Stomach smooth muscle (tissue), 2 donors: ENCODE data around the gene FGR.

Experiments
- H3K27ac ChIP-seq: one replicate; pipeline ENCODE4 v1.7.0; 2013; ENCODE audit warnings: mild to moderate bottlenecking, low read length, inconsistent platforms
- H3K27me3 ChIP-seq, 2 donors: one replicate each; pipeline ENCODE4 v1.7.0; 2013; ENCODE audit warnings: low read length in 2 of 2; ENCODE audit not compliant: insufficient read depth in 2 of 2, control insufficient read depth in 1 of 2
- H3K36me3 ChIP-seq, 2 donors: one replicate each; pipeline ENCODE4 v1.7.0; 2013; ENCODE audit warnings: low read length in 2 of 2; ENCODE audit not compliant: control insufficient read depth in 2 of 2, insufficient read depth in 2 of 2
- H3K4me1 ChIP-seq: one replicate; pipeline ENCODE4 v1.7.0; 2013; ENCODE audit warnings: low read length; ENCODE audit not compliant: control insufficient read depth, insufficient read depth
- H3K4me3 ChIP-seq, 2 donors: one replicate each; pipeline ENCODE4 v1.7.0; 2013; ENCODE audit warnings: low read length in 2 of 2
- H3K9ac ChIP-seq, 2 donors: one replicate each; pipeline ENCODE4 v1.7.0; 2013; ENCODE audit warnings: low read length in 2 of 2, mild to moderate bottlenecking in 1 of 2
- H3K9me3 ChIP-seq, 2 donors: one replicate each; pipeline ENCODE4 v1.7.0; 2013; ENCODE audit warnings: low read length in 2 of 2; ENCODE audit not compliant: control insufficient read depth in 2 of 2
- donor health status: healthy.
- donor health status: Pancreatic carcinoma.

Gene FGR

DNA sequence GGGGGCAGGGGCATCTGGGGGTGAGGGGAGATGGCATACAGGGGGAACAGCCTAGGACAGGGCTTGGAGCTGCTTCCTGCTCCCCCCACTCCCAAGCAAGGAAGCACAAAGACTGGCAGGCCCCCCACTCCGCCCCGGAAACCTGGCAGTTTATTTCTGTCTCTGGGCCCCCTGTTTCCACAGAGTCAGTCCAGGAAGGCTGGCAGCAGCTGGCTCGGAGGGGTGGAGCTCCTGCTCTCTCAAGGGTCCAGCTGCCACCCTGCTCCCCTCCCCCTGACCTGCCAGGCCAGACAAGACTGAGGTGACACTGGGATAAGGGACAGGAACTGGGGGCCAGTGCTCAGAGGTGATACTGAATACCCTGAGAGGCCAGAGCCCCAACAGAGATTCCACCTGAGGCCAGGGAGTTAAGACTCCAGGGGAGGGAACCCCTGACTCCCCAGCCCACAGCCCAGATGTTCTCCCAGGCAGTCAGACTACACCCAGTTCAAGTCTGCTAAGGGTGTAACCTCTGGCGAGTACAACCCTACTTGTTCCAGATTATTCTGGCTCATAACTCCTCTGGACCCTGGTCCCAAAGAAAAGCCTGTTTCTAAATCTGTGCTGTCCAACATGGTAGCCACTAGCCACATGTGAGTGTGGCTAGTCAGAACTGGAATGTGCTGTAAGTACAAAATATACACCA, 57.3 kb downstream of the FGR start:
- no peak overlapping the region for H3K4me3 ChIP-seq
- peaks cover 2 to 3% of the 10 kb centered on the region in 2 donors for H3K36me3 ChIP-seq
- no peak overlapping the region for H3K9ac ChIP-seq
- peak overlapping the region; percentile 76 for H3K27ac ChIP-seq
- H3K9me3 ChIP-seq, result no peaks in the 10 kb centered on the region
- H3K4me1 ChIP-seq, result peaks cover 63% of the 10 kb centered on the region
- no peaks in the 10 kb centered on the region for H3K27me3 ChIP-seq

DNA sequence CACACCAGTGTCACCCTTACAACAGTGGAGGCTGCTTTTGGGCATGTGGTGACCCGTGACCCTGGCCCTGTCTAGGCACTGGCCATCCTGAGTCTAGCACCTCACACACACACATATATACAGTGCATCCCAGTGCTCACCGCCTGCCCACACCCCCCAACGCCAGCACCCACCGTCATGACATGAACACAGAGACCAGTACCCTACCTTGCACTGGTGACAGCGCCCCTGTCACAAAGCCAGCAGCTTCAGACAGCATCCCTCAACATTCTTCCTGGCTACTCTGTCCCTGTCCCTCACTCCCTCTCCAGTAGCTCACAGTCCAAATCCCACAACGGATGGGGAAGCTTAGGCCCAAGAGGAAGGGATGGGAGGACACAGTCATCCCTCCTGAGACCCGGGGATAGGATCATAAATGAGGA, 58.2 kb downstream of the FGR start:
- Histone ChIP-seq H3K4me3 (peak overlapping the region in 1 of 2 donors; percentile 67), H3K9ac (peak overlapping the region in 1 of 2 donors; percentile 8), H3K9me3 (no peaks in the 10 kb centered on the region), H3K27ac (peak overlapping the region; percentile 76), H3K4me1 (peaks cover 69% of the 10 kb centered on the region), H3K27me3 (no peaks in the 10 kb centered on the region), H3K36me3 (peaks cover 0 to 2% of the 10 kb centered on the region in 2 donors)

DNA sequence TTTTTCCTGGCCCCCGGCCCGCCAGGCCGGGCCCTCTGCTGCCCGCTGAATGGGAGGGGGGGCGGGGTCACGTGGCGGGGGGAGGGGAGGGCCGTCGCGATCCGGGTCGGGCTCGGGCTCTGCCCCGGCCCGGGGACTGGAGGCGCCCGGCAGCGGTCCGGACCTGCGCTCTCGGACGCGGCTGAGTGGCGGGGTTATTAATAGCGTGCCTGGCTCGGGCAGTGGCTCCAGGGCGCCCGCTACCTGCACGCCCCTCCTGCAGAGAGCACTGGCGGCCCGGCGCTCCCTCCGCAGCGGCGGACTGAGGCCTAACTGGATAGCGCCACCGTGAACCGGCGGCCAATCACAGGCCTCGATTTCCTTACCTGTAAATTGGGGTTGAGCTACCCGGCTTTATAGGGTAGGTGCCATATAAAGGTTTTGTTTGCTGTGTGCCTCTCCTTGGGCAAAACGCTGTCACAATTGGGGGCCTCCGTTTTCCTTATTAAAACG, 59.1 kb downstream of the FGR start:
- Histone ChIP-seq H3K27me3 (no peaks in the 10 kb centered on the region), H3K4me1 (peaks cover 76% of the 10 kb centered on the region), H3K4me3 (peak overlapping the region; percentile 44 to 69), H3K36me3 (peaks cover 0 to 2% of the 10 kb centered on the region in 2 donors), H3K27ac (peak overlapping the region; percentile 76), H3K9me3 (no peaks in the 10 kb centered on the region), H3K9ac (peak overlapping the region; percentile 13 to 55)

DNA sequence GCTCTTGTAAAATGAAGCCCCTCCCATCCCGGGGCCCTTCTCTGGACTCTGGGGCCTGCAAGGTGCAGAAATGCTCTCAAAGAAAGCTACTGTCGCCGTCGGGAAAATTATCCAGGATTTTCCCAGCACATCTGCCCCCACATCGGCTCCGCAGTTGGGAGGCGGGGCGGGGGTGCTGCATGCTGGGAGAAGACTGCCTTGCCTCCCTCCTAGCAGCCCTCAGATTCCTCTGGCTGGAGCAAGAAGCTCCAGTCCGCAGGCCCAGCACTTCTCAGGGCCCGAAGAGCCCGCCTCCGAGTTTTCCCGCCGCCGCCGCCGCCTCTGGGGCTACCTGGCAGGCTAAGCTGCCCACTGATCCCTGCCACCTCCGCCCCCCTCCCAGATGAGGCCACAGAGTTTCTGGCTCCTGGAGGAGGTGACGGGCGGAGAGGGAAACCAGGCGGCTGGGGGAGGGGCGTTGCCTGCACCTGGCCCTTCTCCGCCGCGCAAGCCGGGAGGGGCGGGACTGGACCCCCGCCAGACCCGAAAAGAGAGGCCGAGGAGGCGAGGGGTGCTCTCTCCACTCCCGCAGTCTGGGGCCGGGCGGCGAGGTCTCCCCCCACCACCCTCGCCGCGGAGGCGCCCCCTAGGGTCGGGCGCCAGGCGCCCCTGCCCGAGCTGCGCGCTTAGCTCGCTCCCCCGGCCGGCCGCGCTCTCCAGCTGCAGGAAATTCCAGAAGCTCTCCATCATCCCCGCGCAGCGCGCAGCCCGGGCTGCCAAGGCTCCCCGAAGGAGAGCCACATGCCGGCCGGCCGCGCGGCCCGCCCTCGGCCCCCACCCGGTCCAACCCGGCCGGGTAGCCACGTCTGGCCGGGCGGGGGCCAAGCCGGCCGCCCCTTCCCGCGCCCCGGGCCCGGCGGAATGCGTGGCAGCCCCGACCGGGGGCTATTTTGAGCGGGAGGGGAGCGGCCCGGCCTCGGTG, 59.8 kb downstream of the FGR start:
- Histone ChIP-seq H3K9ac (peak overlapping the region; percentile 59 to 66), H3K27ac (peak overlapping the region; percentile 94), H3K36me3 (peaks cover 0 to 2% of the 10 kb centered on the region in 2 donors), H3K27me3 (no peaks in the 10 kb centered on the region), H3K4me1 (peaks cover 83% of the 10 kb centered on the region), H3K4me3 (peak overlapping the region; percentile 40 to 69), H3K9me3 (no peaks in the 10 kb centered on the region)

DNA sequence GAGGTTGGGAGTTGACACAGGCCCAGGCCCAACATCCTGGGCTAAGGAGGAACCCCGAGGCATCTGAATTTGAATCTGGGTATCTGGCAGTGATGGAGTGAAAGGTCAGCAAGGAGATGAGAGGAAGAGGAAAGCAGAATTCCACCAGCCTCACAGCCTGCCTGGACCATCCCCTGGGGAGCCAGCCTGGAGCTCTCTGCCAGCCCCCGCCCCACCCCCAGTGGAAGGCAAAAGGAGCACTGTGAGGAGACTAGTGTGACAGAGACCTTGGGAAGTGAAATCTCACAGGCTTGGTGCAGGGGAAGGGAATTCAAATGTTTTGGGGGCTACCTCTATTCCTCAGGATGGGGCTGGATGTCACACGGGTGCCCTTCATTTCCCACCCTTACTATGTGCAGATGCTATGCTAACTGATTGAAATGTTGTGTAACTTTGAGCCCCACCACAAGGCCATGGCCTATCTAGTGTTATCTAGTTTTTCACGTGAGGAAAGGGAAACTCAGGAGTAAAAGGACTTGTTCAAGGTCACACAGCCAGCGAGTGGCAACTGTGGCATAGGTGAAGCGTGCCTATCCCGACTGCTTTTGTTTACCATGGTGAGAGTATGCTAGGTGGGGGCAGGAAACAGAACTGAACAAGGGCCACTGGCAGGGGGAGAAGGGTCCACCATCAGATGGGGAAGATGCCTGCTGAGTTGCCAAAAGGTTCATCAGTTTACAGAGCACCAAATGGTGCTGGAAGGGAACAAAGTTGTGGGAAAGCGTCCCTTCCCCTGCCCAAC, 60.8 kb downstream of the FGR start:
- H3K27me3 ChIP-seq, result no peaks in the 10 kb centered on the region
- peaks cover 0 to 2% of the 10 kb centered on the region in 2 donors for H3K36me3 ChIP-seq
- peak overlapping the region; percentile 40 to 69 for H3K4me3 ChIP-seq
- peak overlapping the region; percentile 30 to 66 for H3K9ac ChIP-seq
- H3K27ac ChIP-seq, result peak overlapping the region; percentile 94
- H3K4me1 ChIP-seq, result peaks cover 87% of the 10 kb centered on the region
- H3K9me3 ChIP-seq, result no peaks in the 10 kb centered on the region

DNA sequence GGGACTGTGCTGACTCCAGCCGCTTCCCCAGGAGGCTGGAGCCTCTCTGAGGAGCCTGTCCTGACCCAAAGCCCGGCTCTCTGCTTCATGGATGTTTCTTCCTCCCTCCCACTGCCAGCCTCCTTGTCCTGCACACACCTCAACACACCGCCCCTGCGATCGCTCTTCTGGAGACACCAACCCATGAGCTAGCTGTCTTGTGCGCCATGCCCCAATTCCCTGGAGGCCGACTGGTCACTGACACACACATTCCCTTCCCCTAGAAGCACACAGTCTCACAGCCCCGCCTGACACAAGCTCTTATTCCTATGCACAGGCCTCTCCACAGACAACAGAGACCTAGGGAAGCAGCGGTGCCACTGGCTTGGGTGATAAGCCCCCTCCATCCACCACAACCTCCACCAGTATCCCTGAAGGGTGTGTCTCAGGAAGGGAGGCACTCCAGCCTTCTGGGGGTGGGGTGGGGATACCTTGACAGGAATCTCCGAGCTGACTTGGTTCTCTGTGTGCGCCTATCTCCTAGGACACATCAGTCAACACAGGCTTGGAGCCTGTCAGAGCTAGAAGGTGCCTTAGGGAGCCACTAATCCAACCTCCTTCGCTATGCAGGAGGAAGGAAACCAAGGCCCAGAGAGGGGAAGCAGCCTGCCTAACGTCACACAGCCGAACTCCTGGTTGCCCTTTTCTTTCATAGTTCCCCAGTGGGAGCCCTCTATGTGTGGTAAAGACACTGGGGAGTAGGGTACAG, 62.1 kb downstream of the FGR start:
- Histone ChIP-seq H3K4me1 (peaks cover 97% of the 10 kb centered on the region), H3K36me3 (peaks cover 0 to 2% of the 10 kb centered on the region in 2 donors), H3K27ac (peak overlapping the region; percentile 94), H3K9me3 (no peaks in the 10 kb centered on the region), H3K27me3 (no peaks in the 10 kb centered on the region), H3K4me3 (peak overlapping the region; percentile 18 to 62), H3K9ac (peak overlapping the region; percentile 47 to 68)

DNA sequence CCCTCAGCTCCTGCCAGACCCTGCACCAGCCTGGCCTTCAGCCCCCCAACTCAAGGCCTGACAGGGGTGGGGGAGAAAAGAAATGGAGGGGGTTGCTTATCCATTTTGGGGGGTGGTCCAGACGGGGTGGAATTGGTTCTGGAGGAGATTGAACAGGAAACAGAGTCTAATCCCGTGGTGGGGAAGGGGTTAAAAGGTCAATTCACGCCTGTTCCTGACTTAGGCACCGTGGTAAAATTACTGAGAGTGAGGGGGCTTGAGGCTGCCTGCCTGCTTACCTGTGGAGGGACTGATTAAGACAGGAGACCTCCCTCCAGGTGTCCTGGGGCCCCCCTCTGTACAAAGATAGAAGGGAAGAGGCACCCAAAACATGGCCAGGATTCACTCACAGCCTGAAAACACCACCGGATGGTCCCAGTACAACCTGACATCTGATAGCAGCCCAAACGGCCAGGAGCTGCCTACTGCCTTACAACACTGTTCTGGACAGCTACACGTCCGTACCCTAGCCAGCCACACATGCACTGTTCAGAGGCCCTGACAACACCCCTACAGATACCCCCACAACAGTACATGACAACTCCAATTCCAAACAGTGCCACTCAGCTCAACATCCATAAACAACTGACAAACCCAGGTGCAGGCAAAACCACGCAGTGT, 62.8 kb downstream of the FGR start:
- Histone ChIP-seq H3K9me3 (no peaks in the 10 kb centered on the region), H3K4me3 (peak overlapping the region; percentile 37 to 62)

DNA sequence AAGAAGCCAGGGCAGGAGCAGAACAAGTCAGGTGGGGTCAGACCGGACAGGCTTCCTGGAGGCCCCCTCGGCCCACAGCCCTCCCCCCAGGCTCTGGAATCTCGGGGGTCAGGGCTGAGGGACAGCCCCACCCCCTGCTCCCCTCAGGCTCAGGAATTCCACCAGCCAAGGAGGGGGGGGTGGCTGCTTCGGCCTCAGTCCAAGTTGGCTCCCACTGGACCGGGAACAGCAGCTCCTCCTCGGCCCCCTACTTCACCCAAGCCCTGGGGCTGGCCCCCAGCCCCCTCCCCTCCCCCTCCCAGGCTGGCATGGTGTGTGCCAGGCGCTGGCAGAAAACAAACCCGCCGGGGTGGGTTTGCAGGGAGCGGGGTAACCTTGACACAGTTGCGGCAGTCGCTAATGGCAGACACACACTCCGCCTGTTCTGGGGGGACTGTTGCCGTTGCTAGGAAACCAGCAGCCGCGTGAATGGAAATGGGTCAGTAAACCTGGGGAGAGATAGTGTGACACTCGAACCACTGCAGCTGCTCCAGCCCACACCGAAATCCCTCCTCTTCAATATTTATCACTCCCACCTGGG, 63.5 kb downstream of the FGR start:
- no peaks in the 10 kb centered on the region for H3K9me3 ChIP-seq
- H3K9ac ChIP-seq, result peak overlapping the region; percentile 47 to 68
- H3K4me1 ChIP-seq, result peaks cover 98% of the 10 kb centered on the region
- H3K36me3 ChIP-seq, result peaks cover 0 to 2% of the 10 kb centered on the region in 2 donors
- no peaks in the 10 kb centered on the region for H3K27me3 ChIP-seq
- peak overlapping the region; percentile 37 to 62 for H3K4me3 ChIP-seq
- peak overlapping the region; percentile 94 for H3K27ac ChIP-seq

More for the DNA sequence above, 62.8 kb downstream of the FGR start:
- H3K27ac ChIP-seq, result peak overlapping the region; percentile 94
- no peaks in the 10 kb centered on the region for H3K27me3 ChIP-seq
- H3K36me3 ChIP-seq, result peaks cover 0 to 2% of the 10 kb centered on the region in 2 donors
- H3K4me1 ChIP-seq, result peaks cover 97% of the 10 kb centered on the region
- peak overlapping the region; percentile 47 to 68 for H3K9ac ChIP-seq

DNA sequence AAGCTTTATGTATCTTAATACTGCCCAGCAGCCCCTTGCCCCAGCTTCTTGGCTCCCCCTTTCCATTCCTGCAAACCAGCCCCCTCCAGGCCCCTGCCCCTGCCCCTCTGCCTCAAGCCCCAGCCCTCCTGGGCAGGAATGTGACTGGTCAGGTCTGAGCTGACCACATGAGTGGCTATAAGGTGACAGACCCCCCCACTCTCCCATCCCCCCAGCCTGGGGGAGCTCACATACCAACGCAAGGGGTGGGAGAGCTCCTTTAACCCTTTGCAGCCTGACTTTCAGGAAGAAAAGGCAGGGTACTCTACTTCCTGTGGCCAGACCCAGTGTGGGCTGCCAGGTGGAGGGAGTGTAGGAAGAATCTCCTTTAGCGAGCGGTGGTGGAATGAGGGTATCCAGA, 64.2 kb downstream of the FGR start:
- Histone ChIP-seq H3K27ac (peak overlapping the region; percentile 94), H3K9ac (peak overlapping the region in 1 of 2 donors; percentile 35), H3K4me1 (peaks cover 99% of the 10 kb centered on the region), H3K9me3 (no peaks in the 10 kb centered on the region), H3K36me3 (peaks cover 0 to 2% of the 10 kb centered on the region in 2 donors), H3K27me3 (no peaks in the 10 kb centered on the region), H3K4me3 (peak overlapping the region in 1 of 2 donors; percentile 62)
